Loucy (cell line): ENCODE measurements around the gene ANGPTL7.

Source experiments
- H2AFZ ChIP-seq: fragments of 200-600 bp; sonication (generic); 2 replicates; pipeline ENCODE4 v1.6.0; 2016; ENCODE audit warnings: antibody characterized with exemption, mild to moderate bottlenecking, low read length, moderate library complexity
- H3F3A ChIP-seq: fragments of 200-600 bp; 2 replicates; pipeline ENCODE4 v1.6.0; 2016; ENCODE audit warnings: antibody characterized with exemption, low read depth, mild to moderate bottlenecking
- H3K27me3 ChIP-seq: fragments of 200-600 bp; sonication (generic); 2 replicates; pipeline ENCODE4 v1.6.1; 2014; ENCODE audit warnings: low read length, mild to moderate bottlenecking; ENCODE audit not compliant: insufficient read depth, poor library complexity, severe bottlenecking
- H3K36me3 ChIP-seq: fragments of 200-600 bp; sonication (generic); 2 replicates; pipeline ENCODE4 v1.6.1; 2016; ENCODE audit warnings: low read length; ENCODE audit not compliant: insufficient read depth
- H3K4me1 ChIP-seq: fragments of 200-600 bp; sonication (generic); 2 replicates; pipeline ENCODE4 v1.5.1; 2014; ENCODE audit warnings: low read length, mild to moderate bottlenecking; ENCODE audit not compliant: insufficient read depth, poor library complexity, severe bottlenecking
- H3K4me2 ChIP-seq: fragments of 200-600 bp; sonication (generic); 2 replicates; pipeline ENCODE4 v1.6.0; 2014; ENCODE audit warnings: antibody characterized with exemption, low read length, low read depth, mild to moderate bottlenecking; ENCODE audit not compliant: poor library complexity, severe bottlenecking
- H3K4me3 ChIP-seq: fragments of 200-600 bp; sonication (generic); 2 replicates; pipeline ENCODE4 v1.5.1; 2014; ENCODE audit warnings: low read length, mild to moderate bottlenecking, mixed read lengths; ENCODE audit not compliant: poor library complexity, severe bottlenecking
- H3K79me2 ChIP-seq: fragments of 200-600 bp; sonication (generic); 2 replicates; pipeline ENCODE4 v1.6.1; 2014; ENCODE audit warnings: low read length; ENCODE audit not compliant: insufficient read depth
- H3K9ac ChIP-seq: fragments of 200-600 bp; sonication (generic); 2 replicates; pipeline ENCODE4 v1.6.0; 2014; ENCODE audit warnings: mild to moderate bottlenecking, low read depth, low read length, moderate library complexity; ENCODE audit not compliant: poor library complexity, severe bottlenecking
- H3K9me2 ChIP-seq: fragments of 200-600 bp; sonication (generic); replicated peaks from 2 replicates; pipeline ENCODE4 v1.6.1; 2016; ENCODE audit warnings: low read depth, low read length, mixed read lengths
- H3K9me3 ChIP-seq: fragments of 200-600 bp; sonication (generic); 2 replicates; pipeline ENCODE4 v1.6.1; 2014; ENCODE audit warnings: mild to moderate bottlenecking, antibody characterized with exemption, low read length, low read depth; ENCODE audit not compliant: insufficient read depth
- H4K20me1 ChIP-seq: fragments of 200-600 bp; sonication (generic); 2 replicates; pipeline ENCODE4 v1.6.0; 2014; ENCODE audit warnings: antibody characterized with exemption, low read length, mild to moderate bottlenecking; ENCODE audit not compliant: insufficient read depth, poor library complexity, severe bottlenecking
- EZH2phosphoT487 ChIP-seq: fragments of 200-600 bp; IDR thresholded peaks from 2 replicates; pipeline ENCODE4 v1.6.1; 2018; ENCODE audit warnings: antibody characterized with exemption, mild to moderate bottlenecking, moderate library complexity, borderline replicate concordance
- TF ChIP-seq, protein P1 (sequence below): fragments of 200-600 bp; sonication (generic); conservative IDR thresholded peaks from 2 replicates; pipeline ENCODE4 v1.5.1; 2014; ENCODE audit warnings: mild to moderate bottlenecking, antibody characterized with exemption, low read length

ANGPTL7 gene

DNA sequence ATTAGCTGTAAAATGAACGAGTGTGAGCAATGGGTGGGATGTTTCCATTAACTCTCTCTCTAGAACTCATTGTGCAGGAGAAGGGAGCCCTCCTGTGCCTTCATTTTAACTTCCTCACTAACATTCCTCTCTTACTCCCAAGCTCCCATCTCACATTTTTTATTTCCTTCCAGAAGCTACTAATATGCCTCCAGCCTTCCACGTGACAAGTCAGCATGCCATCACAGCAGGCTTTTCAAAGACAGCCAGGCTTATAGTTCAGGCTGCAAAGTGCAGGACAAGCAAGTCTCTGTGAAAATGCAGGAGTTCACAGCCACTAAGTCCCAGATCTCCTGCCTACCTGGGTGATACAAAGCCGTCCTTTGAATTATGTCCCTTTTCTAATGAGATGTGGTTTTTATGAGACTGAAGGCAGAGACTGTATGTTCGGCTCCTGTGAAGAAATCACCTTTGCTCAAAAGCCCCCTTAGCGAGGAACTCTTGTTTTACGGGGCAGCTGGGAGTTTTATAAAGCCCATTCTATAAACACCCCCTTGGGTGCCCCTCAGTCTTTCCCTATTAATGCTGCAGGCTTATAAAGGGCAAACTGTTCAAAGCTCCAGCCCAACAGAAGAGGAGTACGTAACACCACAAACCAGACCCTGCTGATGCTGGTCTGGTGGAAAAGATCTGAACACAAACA is 14.8 kb upstream of the ANGPTL7 start:
- peaks cover 8% of the 10 kb centered on the region; the same call in 1 of the 2 replicates for H3K36me3 ChIP-seq
- no peaks in the 10 kb centered on the region for H3K79me2 ChIP-seq
- no peak overlapping the region for H3K9ac ChIP-seq
- no peak overlapping the region for H3K4me3 ChIP-seq
- H3K4me2 ChIP-seq: no peak overlapping the region
- no peaks in the 10 kb centered on the region for H3K27me3 ChIP-seq
- no peak for TF ChIP-seq EZH2phosphoT487
- TF ChIP-seq, protein P1, sequence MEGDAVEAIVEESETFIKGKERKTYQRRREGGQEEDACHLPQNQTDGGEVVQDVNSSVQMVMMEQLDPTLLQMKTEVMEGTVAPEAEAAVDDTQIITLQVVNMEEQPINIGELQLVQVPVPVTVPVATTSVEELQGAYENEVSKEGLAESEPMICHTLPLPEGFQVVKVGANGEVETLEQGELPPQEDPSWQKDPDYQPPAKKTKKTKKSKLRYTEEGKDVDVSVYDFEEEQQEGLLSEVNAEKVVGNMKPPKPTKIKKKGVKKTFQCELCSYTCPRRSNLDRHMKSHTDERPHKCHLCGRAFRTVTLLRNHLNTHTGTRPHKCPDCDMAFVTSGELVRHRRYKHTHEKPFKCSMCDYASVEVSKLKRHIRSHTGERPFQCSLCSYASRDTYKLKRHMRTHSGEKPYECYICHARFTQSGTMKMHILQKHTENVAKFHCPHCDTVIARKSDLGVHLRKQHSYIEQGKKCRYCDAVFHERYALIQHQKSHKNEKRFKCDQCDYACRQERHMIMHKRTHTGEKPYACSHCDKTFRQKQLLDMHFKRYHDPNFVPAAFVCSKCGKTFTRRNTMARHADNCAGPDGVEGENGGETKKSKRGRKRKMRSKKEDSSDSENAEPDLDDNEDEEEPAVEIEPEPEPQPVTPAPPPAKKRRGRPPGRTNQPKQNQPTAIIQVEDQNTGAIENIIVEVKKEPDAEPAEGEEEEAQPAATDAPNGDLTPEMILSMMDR: no peak
- no peaks in the 10 kb centered on the region for H3K9me3 ChIP-seq
- no peaks in the 10 kb centered on the region for H4K20me1 ChIP-seq
- no peak overlapping the region for H2AFZ ChIP-seq
- H3K4me1 ChIP-seq: no peaks in the 10 kb centered on the region
- no peaks in the 10 kb centered on the region for H3F3A ChIP-seq
- no peaks in the 10 kb centered on the region for H3K9me2 ChIP-seq

- H3K36me3 ChIP-seq: peaks cover 17% of the 10 kb centered on the region; the same call in 1 of the 2 replicates
- no peak overlapping the region for H3K4me3 ChIP-seq
- TF ChIP-seq EZH2phosphoT487: no peak
- TF ChIP-seq, protein P1: no peak
- no peaks in the 10 kb centered on the region for H3K4me1 ChIP-seq
- no peaks in the 10 kb centered on the region for H4K20me1 ChIP-seq
- no peak overlapping the region for H2AFZ ChIP-seq
- no peak overlapping the region for H3K9ac ChIP-seq
- H3K9me2 ChIP-seq: no peaks in the 10 kb centered on the region
- no peak overlapping the region for H3K4me2 ChIP-seq
- no peaks in the 10 kb centered on the region for H3F3A ChIP-seq
- no peaks in the 10 kb centered on the region for H3K79me2 ChIP-seq
- H3K9me3 ChIP-seq: no peaks in the 10 kb centered on the region
- H3K27me3 ChIP-seq: no peaks in the 10 kb centered on the region
Measured at GRCh38 chr1:11175461-11175860, 13.7 kb upstream of the ANGPTL7 start.

DNA sequence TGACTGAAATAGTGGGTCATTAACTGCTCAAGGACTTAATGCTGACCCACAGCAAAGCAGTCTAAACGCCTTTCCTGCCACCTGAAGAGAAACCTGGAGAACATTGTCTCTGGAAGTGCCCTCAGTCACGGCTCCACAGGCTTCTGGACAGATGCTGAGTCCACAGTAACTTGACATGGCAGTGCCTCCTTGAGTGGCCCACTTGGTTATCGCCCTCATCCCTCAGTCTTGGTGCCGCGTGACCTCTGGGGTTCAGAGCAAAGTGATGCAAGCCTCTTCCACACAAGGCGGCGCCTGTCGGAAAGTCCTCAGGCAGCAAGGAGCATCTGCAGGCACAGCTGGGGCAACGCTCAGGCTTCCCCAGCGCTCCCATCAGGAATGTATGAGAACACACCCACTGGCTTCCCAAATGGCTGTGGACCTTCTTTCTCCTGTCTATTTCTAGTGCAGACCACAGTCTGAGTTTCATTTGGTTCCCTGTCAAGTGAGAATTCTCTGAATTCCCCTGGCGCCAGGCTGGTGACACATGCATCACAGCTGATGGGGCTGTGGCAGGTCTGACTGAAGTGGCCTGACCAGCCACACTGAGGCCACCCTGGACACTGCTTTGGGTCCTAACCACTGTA is 13.0 kb upstream of the ANGPTL7 start:
- no peak overlapping the region for H2AFZ ChIP-seq
- peaks cover 22% of the 10 kb centered on the region; the same call in 1 of the 2 replicates for H3K36me3 ChIP-seq
- no peaks in the 10 kb centered on the region for H3K9me2 ChIP-seq

More for the DNA sequence above, 13.0 kb upstream of the ANGPTL7 start:
- Histone ChIP-seq H4K20me1 (no peaks in the 10 kb centered on the region), H3K4me1 (no peaks in the 10 kb centered on the region), H3K4me3 (no peak overlapping the region), H3K27me3 (no peaks in the 10 kb centered on the region), H3K9ac (no peak overlapping the region), H3K79me2 (no peaks in the 10 kb centered on the region), H3F3A (no peaks in the 10 kb centered on the region), H3K4me2 (no peak overlapping the region), H3K9me3 (no peaks in the 10 kb centered on the region)
- TF ChIP-seq EZH2phosphoT487: no peak
- TF ChIP-seq, protein P1: no peak
